GM12878 (cell line): Measurements from ENCODE around the gene MZT2B.
"Not testable (repeated sequence)": the region's sequence is repeated elsewhere in the genome, so short reads cannot be mapped to it uniquely, and the experiment has no call there.

ENCODE experiments used
- CTCF ChIP-seq, 3 experiments: IDR thresholded peaks in 2 of 3; conservative IDR thresholded peaks in 1 of 3; 2 replicates each; pipeline ENCODE4 v1.5.1; 2011; ENCODE audit warnings: low read depth in 3 of 3, low read length in 3 of 3, mild to moderate bottlenecking in 3 of 3, control low read depth in 2 of 3, moderate library complexity in 2 of 3, inconsistent platforms in 1 of 3, mixed read lengths in 1 of 3; ENCODE audit not compliant: control insufficient read depth in 2 of 3, insufficient read depth in 1 of 3; ENCODE audit errors: extremely low read depth in 1 of 3
- EP300 ChIP-seq, 2 experiments: fragments of 150-350 bp in 1 of 2; IDR thresholded peaks; 2 replicates each; pipeline ENCODE4 v1.6.1; 2011 to 2012; ENCODE audit warnings: low read depth in 2 of 2, low read length in 2 of 2, borderline replicate concordance in 1 of 2, improper control_type of control experiment in 1 of 2, inconsistent platforms in 1 of 2; ENCODE audit not compliant: control insufficient read depth in 1 of 2
- EZH2 ChIP-seq: IDR thresholded peaks from 2 replicates; pipeline ENCODE4 v1.6.1; 2012; ENCODE audit warnings: low read depth, mild to moderate bottlenecking, control low read depth, inconsistent platforms, low read length, borderline replicate concordance; ENCODE audit not compliant: control insufficient read depth
- PAX8 ChIP-seq: fragments of 450-650 bp; IDR thresholded peaks from 2 replicates; pipeline ENCODE4 v1.6.1; 2017; ENCODE audit warnings: mild to moderate bottlenecking, moderate library complexity
- POLR2AphosphoS5 ChIP-seq: IDR thresholded peaks from 2 replicates; pipeline ENCODE4 v1.6.1; 2011; ENCODE audit warnings: mild to moderate bottlenecking, low read length, inconsistent platforms
- RFX5 ChIP-seq: IDR thresholded peaks from 2 replicates; pipeline ENCODE4 v1.6.1; 2011; ENCODE audit warnings: low read depth, low read length, improper control_type of control experiment
- ZSCAN29 ChIP-seq: fragments of 450-650 bp; IDR thresholded peaks from 2 replicates; pipeline ENCODE4 v1.6.1; 2017; ENCODE audit warnings: mild to moderate bottlenecking, moderate library complexity

GRCh38 chr2:130160838-130161705 is 21.0 kb upstream of the MZT2B start:
- TF ChIP-seq CTCF (IDR thresholded peaks at IDR 0.05 in 2 of 3, conservative IDR thresholded peaks at IDR 0.05 in 1 of 3; ENCODE audit: control insufficient read depth in 2 of 3, extremely low read depth in 1 of 3, insufficient read depth in 1 of 3, low read depth in 3 of 3, low read length in 3 of 3); EP300 (IDR thresholded peaks at IDR 0.05; ENCODE audit: borderline replicate concordance in 1 of 2, control insufficient read depth in 1 of 2, low read depth in 2 of 2, low read length in 2 of 2); ZSCAN29; PAX8; RFX5; POLR2AphosphoS5; EZH2: not testable (repeated sequence)
